Esophagus muscularis mucosa (tissue), 4 donors: ENCODE results near the gene KLLN. TPM values are rescaled to one million over a fixed set of nuclear protein-coding genes. Genes with fewer than 3 reads are reported as not detected.
"Not testable (repeated sequence)": the region's sequence is repeated elsewhere in the genome, so short reads cannot be mapped to it uniquely, and the experiment has no call there.

Experiments
- DNase-seq: peaks from one replicate; pipeline ENCODE4 v3.0.0-alpha.2; 2017; ENCODE audit errors: extremely low spot score
- H3K27ac ChIP-seq, 4 donors: fragments of 200-600 bp; sonication (generic); replicated peaks in 1 of 4; 1 replicate in 3 of 4; 2 replicates in 1 of 4; pipeline ENCODE4 v1.5.1; 2016 to 2019; ENCODE audit warnings: mild to moderate bottlenecking in 1 of 4
- H3K27me3 ChIP-seq, 4 donors: fragments of 200-600 bp; sonication (generic); one replicate each; pipeline versions ENCODE4 v1.5.1 to v1.6.0; 2016 to 2019
- H3K36me3 ChIP-seq, 4 donors: fragments of 200-600 bp; sonication (generic); one replicate each; pipeline ENCODE4 v1.5.1; 2016 to 2019
- H3K4me1 ChIP-seq, 4 donors: fragments of 200-600 bp; sonication (generic); one replicate each; pipeline ENCODE4 v1.5.1; 2016 to 2019
- H3K4me3 ChIP-seq, 4 donors: fragments of 200-600 bp; sonication (generic); 1 replicate in 2 of 4; 2 replicates in 2 of 4; pipeline ENCODE4 v1.5.1; 2016 to 2019; ENCODE audit warnings: mild to moderate bottlenecking in 4 of 4, moderate library complexity in 1 of 4
- H3K9me3 ChIP-seq, 4 donors: fragments of 200-600 bp; sonication (generic); 1 replicate in 3 of 4; 2 replicates in 1 of 4; pipeline ENCODE4 v1.5.1; 2016 to 2019
- CTCF ChIP-seq, 3 experiments: fragments of 200-600 bp in 2 of 3; fragments of 450-650 bp in 1 of 3; sonication (generic) in 2 of 3; IDR thresholded peaks; one replicate each; pipeline ENCODE4 v1.5.1; 2017 to 2019; ENCODE audit warnings: antibody characterized with exemption in 3 of 3, mild to moderate bottlenecking in 2 of 3, moderate library complexity in 1 of 3
- EP300 ChIP-seq: sonication (generic); formaldehyde crosslinking; IDR thresholded peaks from one replicate; pipeline ENCODE4 v1.6.1; 2017; ENCODE audit warnings: antibody characterized with exemption
- POLR2A ChIP-seq: fragments of 450-650 bp; IDR thresholded peaks from one replicate; pipeline ENCODE4 v1.6.1; 2017; ENCODE audit warnings: antibody characterized with exemption, moderate library complexity, mild to moderate bottlenecking, low read depth
- POLR2AphosphoS5 ChIP-seq, 2 donors: sonication (generic); formaldehyde crosslinking; IDR thresholded peaks; one replicate each; pipeline ENCODE4 v1.6.1; 2017; ENCODE audit warnings: antibody characterized with exemption in 2 of 2
- WGBS: methylation state at CpG from one replicate; pipeline ENCODE4 v1.1.5; 2018; 5-methylcytosine and 5-hydroxymethylcytosine counted together
- intact Hi-C: fragments of 100-400 bp; cut with DNase I; formaldehyde crosslinking; loops from one replicate; pipeline ENCODE4 v1.15.1; 2023
- total RNA-seq, 4 donors: library from RNA; depleted of rRNA; stranded (reverse); fragments of >200 nt; gene quantifications; one replicate each; pipeline versions ENCODE4 v1.1.0 to v1.2.1, GENCODE V29; 2016

The KLLN gene
- total RNA-seq, 4 donors from 2014 or later = 0.17 to 0.52 (median 0.39) TPM; not detected in 1

- WGBS = 86% methylated on average over 3 of the region's 3 CpGs
- H3K27ac ChIP-seq = peak overlapping the region in 2 of 4 donors; percentile 11 to 37
- H3K36me3 ChIP-seq = no peaks in the 10 kb centered on the region
Observed at GRCh38 chr10:87869773-87870551, 6.6 kb upstream of the KLLN start.

GRCh38 chr10:87869139-87869538 is 5.8 kb upstream of the KLLN start:
- Histone ChIP-seq H3K4me3 (peak overlapping the region; percentile 79 to 95 (median 87)), H3K4me1 (peaks cover 15 to 71% (median 65%) of the 10 kb centered on the region in 4 donors), H3K27ac (peak overlapping the region in 3 of 4 donors; percentile 2 to 99 (median 37))
- intact Hi-C loops = loop anchor here (5.0 kb wide), 1 partner anchor 83 kb away; no protein-coding TSS in a partner anchor
- not testable (repeated sequence) for H3K9me3 ChIP-seq, H3K27me3 ChIP-seq, H3K36me3 ChIP-seq, DNase-seq
- 82% methylated on average over 9 of the region's 9 CpGs for WGBS

More at GRCh38 chr10:87869773-87870551, 6.6 kb upstream of the KLLN start:
- Histone ChIP-seq H3K27me3 (no peaks in the 10 kb centered on the region), H3K4me3 (peak overlapping the region; percentile 29 to 95 (median 84)), H3K4me1 (peaks cover 18 to 79% (median 73%) of the 10 kb centered on the region in 4 donors), H3K9me3 (no peaks in the 10 kb centered on the region)
- TF ChIP-seq POLR2A = no peak
- TF ChIP-seq CTCF (IDR thresholded peaks at IDR 0.05) = no peak
- TF ChIP-seq POLR2AphosphoS5 (IDR thresholded peaks at IDR 0.05) = no peak
- no peak for TF ChIP-seq EP300
- intact Hi-C loops = loop anchor here (5.0 kb wide), 1 partner anchor 82 kb away; no protein-coding TSS in a partner anchor
- no peak for DNase-seq

- peak overlapping the region; percentile 79 to 95 (median 87) for H3K4me3 ChIP-seq
- DNase-seq = no peak
- H3K9me3 ChIP-seq = no peaks in the 10 kb centered on the region
- intact Hi-C loops = loop anchor here (5.0 kb wide), 1 partner anchor 84 kb away; no protein-coding TSS in a partner anchor
- no peaks in the 10 kb centered on the region for H3K36me3 ChIP-seq
- H3K27me3 ChIP-seq = no peaks in the 10 kb centered on the region
- peak overlapping the region; percentile 18 to 99 (median 98) for H3K27ac ChIP-seq
- TF ChIP-seq POLR2A = no peak
- no peak for TF ChIP-seq EP300
- TF ChIP-seq CTCF (IDR thresholded peaks at IDR 0.05) = no peak
- TF ChIP-seq POLR2AphosphoS5 (IDR thresholded peaks at IDR 0.05) = no peak
- peaks cover 15 to 62% (median 56%) of the 10 kb centered on the region in 4 donors for H3K4me1 ChIP-seq
- 9% methylated on average over 1 of the region's 1 CpG for WGBS
Observed at GRCh38 chr10:87868277-87868676, 4.9 kb upstream of the KLLN start.

GRCh38 chr10:87867453-87867852 is 4.1 kb upstream of the KLLN start:
- H3K4me1 ChIP-seq = peaks cover 12 to 54% (median 48%) of the 10 kb centered on the region in 4 donors
- no peaks in the 10 kb centered on the region for H3K36me3 ChIP-seq
- H3K4me3 ChIP-seq = peak overlapping the region; percentile 79 to 95 (median 87)
- no peaks in the 10 kb centered on the region for H3K27me3 ChIP-seq
- TF ChIP-seq POLR2A (no peak), CTCF (IDR thresholded peaks at IDR 0.05) (no peak), POLR2AphosphoS5 (IDR thresholded peaks at IDR 0.05) (no peak), EP300 (no peak)
- intact Hi-C loops = loop anchor here (5.0 kb wide), 1 partner anchor 85 kb away; no protein-coding TSS in a partner anchor
- no peaks in the 10 kb centered on the region for H3K9me3 ChIP-seq
- no peak for DNase-seq
- peak overlapping the region; percentile 93 to 99 (median 98) for H3K27ac ChIP-seq

- intact Hi-C loops = loop anchor here (5.0 kb wide), 1 partner anchor 86 kb away; no protein-coding TSS in a partner anchor
- Histone ChIP-seq H3K4me1 (peaks cover 13 to 48% (median 45%) of the 10 kb centered on the region in 4 donors), H3K27me3 (no peaks in the 10 kb centered on the region), H3K36me3 (no peaks in the 10 kb centered on the region), H3K27ac (peak overlapping the region; percentile 93 to 99 (median 98)), H3K4me3 (peak overlapping the region; percentile 79 to 95 (median 87)), H3K9me3 (no peaks in the 10 kb centered on the region)
- no peak for DNase-seq
- TF ChIP-seq POLR2A (no peak), POLR2AphosphoS5 (IDR thresholded peaks at IDR 0.05) (no peak), CTCF (IDR thresholded peaks at IDR 0.05) (no peak), EP300 (no peak)
- WGBS = 6% methylated on average over 3 of the region's 3 CpGs
Observed at GRCh38 chr10:87866412-87866974, 3.2 kb upstream of the KLLN start.
